Hindlimb muscle (tissue), 1 donor: ENCODE data around the gene EZH1. TPM values are rescaled to one million over a fixed set of nuclear protein-coding genes. Genes with fewer than 3 reads are reported as not detected.

ENCODE experiments used
- DNase-seq: peaks from one replicate; pipeline ENCODE4 v3.0.0-alpha.2; 2013
- polyA plus RNA-seq: library from polyadenylated mRNA; unstranded; fragments of 120-200 nt; gene quantifications from one replicate; pipeline ENCODE4 v1.2.1, GENCODE V29; 2013; ENCODE audit not compliant: insufficient read length

The EZH1 gene
- polyA plus RNA-seq, 1 donor: 27.3 TPM

- DNase-seq: peak; percentile 80
Observed at GRCh38 chr17:42681976-42682721, 62.7 kb downstream of the EZH1 start, which contains the start of gene CNTNAP1. Gene CNTNAP1 (plus strand): TSS chr17:42682531. CDS start chr17:42682830, 299 bp downstream.

GRCh38 chr17:42680331-42680808 is 64.5 kb downstream of the EZH1 start:
- no peak for DNase-seq

GRCh38 chr17:42679492-42680330 is 65.1 kb downstream of the EZH1 start:
- peak; percentile 88 for DNase-seq

- no peak for DNase-seq
Observed at GRCh38 chr17:42678951-42679491, 65.8 kb downstream of the EZH1 start.

- peak; percentile 91 for DNase-seq
Observed at GRCh38 chr17:42677921-42678781, 66.7 kb downstream of the EZH1 start.

GRCh38 chr17:42677012-42677857 is 67.6 kb downstream of the EZH1 start:
- DNase-seq: peak; percentile 100

GRCh38 chr17:42676424-42677011 is 68.3 kb downstream of the EZH1 start, which contains the start of gene PLEKHH3:
Gene PLEKHH3 (minus strand): TSS chr17:42676994. CDS start chr17:42676563, 431 bp downstream.
- no peak for DNase-seq

- no peak for DNase-seq
Observed at GRCh38 chr17:42675965-42676423, 68.8 kb downstream of the EZH1 start.

- no peak for DNase-seq
Observed at GRCh38 chr17:42675348-42675964, 69.4 kb downstream of the EZH1 start.

GRCh38 chr17:42674755-42675347 is 70.0 kb downstream of the EZH1 start:
- DNase-seq: no peak

- peak; percentile 51 for DNase-seq
Observed at GRCh38 chr17:42673885-42674754, 70.7 kb downstream of the EZH1 start.

- DNase-seq: no peak
Observed at GRCh38 chr17:42673266-42673884, 71.5 kb downstream of the EZH1 start.

GRCh38 chr17:42672038-42672437 is 72.8 kb downstream of the EZH1 start:
- no peak for DNase-seq

- DNase-seq: no peak
Observed at GRCh38 chr17:42670789-42671657, 73.8 kb downstream of the EZH1 start.

GRCh38 chr17:42669977-42670788 is 74.7 kb downstream of the EZH1 start:
- no peak for DNase-seq

- no peak for DNase-seq
Observed at GRCh38 chr17:42669705-42669976, 75.2 kb downstream of the EZH1 start.
